NCI-H1694 (cell line): ENCODE measurements around the gene WNT3A.

Experiments
- DNase-seq: peaks from one replicate; lab custom pipeline; 2025; lab: John Stamatoyannopoulos, UW

Gene WNT3A

GRCh38 chr1:228070173-228070572, 63.4 kb downstream of the WNT3A start:
- DNase-seq = no peak

- DNase-seq = no peak
Measured at GRCh38 chr1:228070851-228071250, 64.1 kb downstream of the WNT3A start.

- DNase-seq = no peak
Measured at GRCh38 chr1:228071839-228072657, 65.2 kb downstream of the WNT3A start.

GRCh38 chr1:228072658-228073043, 65.9 kb downstream of the WNT3A start:
- DNase-seq = no peak

GRCh38 chr1:228073061-228073856, 66.5 kb downstream of the WNT3A start:
- DNase-seq = no peak

- DNase-seq = no peak
Measured at GRCh38 chr1:228073857-228074545, 67.2 kb downstream of the WNT3A start.

- DNase-seq = no peak
Measured at GRCh38 chr1:228074954-228075730, 68.3 kb downstream of the WNT3A start.

GRCh38 chr1:228075801-228076271, 69.0 kb downstream of the WNT3A start:
- no peak for DNase-seq

- no peak for DNase-seq
Measured at GRCh38 chr1:228076796-228077430, 70.1 kb downstream of the WNT3A start.

GRCh38 chr1:228077565-228078330, 71.0 kb downstream of the WNT3A start:
- no peak for DNase-seq

GRCh38 chr1:228079013-228079412, 72.2 kb downstream of the WNT3A start:
- DNase-seq = no peak

GRCh38 chr1:228079601-228080263, 72.9 kb downstream of the WNT3A start:
- DNase-seq = no peak

- DNase-seq = no peak
Measured at GRCh38 chr1:228081144-228081543, 74.3 kb downstream of the WNT3A start.

GRCh38 chr1:228081578-228082213, 74.9 kb downstream of the WNT3A start:
- DNase-seq = no peak

GRCh38 chr1:228082214-228082917, 75.6 kb downstream of the WNT3A start, which contains the start of gene ARF1:
Gene ARF1, plus strand, starts transcription at chr1:228082708. Its CDS starts 14,407 bp downstream, at chr1:228097115.
- DNase-seq = peak; percentile 71

GRCh38 chr1:228082918-228083870, 76.4 kb downstream of the WNT3A start:
- DNase-seq = no peak

- no peak for DNase-seq
Measured at GRCh38 chr1:228083871-228084278, 77.1 kb downstream of the WNT3A start.
